Measurements from ENCODE around the gene RAB37.

The RAB37 gene

DNA sequence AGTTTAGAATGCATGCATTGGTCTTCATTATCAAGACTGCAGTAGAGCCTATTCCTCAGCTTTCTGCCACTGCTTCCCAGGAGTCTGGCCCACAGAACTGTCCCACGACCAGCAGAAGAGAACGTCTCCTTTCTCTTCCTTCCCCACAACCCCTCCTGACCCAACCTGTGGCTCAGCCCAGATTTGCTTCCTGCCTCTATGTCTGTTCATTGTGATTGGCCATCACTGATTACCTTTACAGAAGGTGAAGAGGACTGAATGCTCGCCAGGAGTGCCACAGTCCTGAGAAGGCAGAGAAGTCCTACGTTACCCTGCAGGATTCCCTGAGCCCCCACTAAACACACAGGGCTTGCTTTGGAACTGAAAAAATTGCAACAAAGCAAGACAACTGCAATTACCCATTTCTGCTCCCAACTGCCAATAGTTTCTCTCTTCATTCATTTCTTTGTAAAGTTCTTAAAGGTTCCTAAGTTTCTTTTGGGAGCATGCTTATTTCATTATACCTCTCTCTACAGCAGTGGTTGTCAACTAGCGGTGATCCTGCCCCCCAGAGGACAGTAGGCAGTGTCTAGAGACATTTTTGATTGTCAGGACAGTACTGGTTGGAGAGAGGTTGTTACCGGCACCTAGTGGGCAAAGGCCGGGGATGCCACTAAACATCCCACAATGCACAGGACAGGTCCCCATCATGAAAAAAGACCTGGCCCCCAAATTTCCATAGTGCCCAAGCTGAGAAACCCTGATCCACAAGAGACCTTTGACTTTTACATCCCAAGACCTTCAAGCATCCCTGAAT is 43.6 kb downstream of the RAB37 start:
- no peak overlapping the region for H3K27ac ChIP-seq
- TF ChIP-seq, protein P1, sequence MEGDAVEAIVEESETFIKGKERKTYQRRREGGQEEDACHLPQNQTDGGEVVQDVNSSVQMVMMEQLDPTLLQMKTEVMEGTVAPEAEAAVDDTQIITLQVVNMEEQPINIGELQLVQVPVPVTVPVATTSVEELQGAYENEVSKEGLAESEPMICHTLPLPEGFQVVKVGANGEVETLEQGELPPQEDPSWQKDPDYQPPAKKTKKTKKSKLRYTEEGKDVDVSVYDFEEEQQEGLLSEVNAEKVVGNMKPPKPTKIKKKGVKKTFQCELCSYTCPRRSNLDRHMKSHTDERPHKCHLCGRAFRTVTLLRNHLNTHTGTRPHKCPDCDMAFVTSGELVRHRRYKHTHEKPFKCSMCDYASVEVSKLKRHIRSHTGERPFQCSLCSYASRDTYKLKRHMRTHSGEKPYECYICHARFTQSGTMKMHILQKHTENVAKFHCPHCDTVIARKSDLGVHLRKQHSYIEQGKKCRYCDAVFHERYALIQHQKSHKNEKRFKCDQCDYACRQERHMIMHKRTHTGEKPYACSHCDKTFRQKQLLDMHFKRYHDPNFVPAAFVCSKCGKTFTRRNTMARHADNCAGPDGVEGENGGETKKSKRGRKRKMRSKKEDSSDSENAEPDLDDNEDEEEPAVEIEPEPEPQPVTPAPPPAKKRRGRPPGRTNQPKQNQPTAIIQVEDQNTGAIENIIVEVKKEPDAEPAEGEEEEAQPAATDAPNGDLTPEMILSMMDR (conservative IDR thresholded peaks at IDR 0.05) = peak; percentile 80
- no peak for TF ChIP-seq ZFX (IDR thresholded peaks at IDR 0.05)

DNA sequence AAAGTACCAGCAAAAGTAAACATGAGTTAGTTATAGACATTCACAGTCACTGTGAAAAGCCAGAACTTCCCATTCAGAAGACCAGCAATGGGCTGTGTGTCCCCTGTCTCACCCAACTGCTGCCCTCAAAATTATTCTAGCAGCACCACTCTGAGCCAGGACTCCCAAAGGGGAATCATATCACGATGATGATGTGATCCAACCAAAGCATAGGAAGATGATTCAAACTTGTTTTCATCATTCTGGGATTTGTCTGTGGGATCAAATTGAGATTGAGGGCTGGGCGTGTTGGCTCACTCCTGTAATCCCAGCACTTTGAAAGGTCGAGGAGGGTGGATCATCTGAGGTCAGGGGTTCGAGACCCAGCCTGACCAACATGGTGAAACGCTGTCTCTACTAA is 45.5 kb downstream of the RAB37 start:
- TF ChIP-seq, protein P1 (conservative IDR thresholded peaks at IDR 0.05) = no peak

DNA sequence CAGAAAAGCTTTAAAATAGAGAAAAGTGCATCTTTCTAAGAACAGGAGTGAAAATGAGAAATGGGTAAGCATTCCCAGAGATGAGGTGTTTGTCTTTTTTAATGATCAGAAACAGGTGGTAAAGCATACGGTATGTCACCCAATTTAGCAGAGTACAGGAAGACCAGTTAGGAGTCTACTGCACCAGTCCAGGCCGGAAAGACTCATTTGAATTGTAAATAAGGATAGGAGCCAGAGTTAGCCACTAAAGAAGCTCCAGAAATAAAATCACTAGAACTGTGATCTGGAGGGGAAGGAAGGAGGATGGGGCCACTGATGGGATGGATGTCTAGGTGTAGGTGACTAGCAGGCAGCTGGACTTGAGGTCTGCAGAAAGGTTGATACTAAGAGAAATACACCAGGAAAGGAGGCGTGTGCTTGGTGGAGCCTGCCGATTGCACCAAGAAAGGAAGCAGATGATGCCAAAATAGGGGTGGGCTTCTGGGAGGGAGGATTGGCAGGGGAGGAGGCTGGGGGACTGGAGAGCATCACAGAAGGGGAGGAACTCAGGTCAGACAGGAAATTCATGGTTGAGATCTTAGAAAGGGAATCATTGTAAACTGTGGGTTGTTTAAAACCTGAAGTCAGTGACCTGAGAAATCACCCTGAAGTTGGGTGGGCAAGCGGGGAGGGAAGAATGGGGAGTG is 47.2 kb downstream of the RAB37 start:
- no peak for TF ChIP-seq ZFX (IDR thresholded peaks at IDR 0.05)
- TF ChIP-seq, protein P1 (conservative IDR thresholded peaks at IDR 0.05) = no peak
- no peak overlapping the region for H3K27ac ChIP-seq

More for the DNA sequence above, 45.5 kb downstream of the RAB37 start:
- H3K27ac ChIP-seq = no peak overlapping the region

DNA sequence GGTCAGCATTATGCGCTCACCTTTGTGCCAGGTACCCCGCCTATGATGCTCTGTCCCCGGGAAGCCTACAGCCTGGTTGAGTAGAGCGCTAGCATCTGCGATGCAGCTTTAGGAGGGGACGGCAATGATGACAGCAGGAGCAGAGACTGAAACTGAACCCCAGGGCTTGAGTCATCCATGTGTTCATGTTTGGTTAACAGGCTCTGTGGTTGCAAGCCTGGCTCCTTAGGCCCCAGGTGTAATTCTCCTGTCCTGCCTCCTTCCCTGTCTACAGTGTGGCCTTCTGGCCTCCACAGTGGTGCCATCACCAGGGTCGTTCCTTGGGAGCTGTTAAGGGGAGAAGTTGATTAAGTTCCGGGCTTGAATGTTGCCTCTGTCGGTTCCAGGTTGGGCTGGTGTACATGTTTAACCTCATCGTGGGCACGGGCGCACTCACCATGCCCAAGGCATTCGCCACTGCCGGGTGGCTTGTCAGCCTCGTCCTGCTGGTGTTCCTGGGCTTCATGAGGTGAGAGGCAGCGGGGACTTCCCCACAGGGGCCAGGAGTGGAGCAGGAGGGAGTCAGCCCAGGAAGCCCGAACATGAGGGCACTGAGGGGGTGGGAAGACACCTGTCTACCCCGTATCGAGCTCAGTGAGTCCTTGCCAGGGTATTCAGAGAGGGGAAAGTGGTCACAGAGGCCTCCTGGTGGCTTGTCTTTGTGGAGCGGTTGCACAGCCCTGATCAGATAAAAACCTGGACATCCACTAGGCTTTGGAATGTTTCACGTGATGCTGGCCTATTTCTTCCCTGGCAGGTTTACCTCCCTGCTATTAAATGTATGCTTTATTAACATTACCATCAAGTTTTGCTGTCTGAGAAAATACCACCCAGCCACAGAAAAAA is 48.3 kb downstream of the RAB37 start:
- no peak for TF ChIP-seq ZFX (IDR thresholded peaks at IDR 0.05)
- TF ChIP-seq, protein P1 (conservative IDR thresholded peaks at IDR 0.05) = no peak
- no peak overlapping the region for H3K27ac ChIP-seq

DNA sequence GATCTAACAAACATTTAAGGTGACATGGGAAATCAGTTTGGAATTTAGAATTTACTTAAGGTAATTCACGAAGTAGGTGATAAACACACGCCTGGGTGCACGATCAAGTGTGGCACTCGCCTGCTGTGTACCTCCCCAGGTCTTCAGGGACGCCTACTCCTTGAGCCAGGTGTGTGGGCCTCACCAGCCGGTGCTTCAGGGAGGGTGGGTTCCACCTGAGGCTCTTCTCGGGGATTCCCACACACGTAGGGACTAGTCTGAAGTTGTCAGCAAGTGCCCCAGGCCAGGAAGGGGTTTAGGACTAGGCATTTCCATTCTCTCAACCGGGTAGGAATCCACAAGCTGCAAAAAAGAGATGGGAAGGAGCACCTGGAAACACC is 48.9 kb downstream of the RAB37 start:
- H3K27ac ChIP-seq = no peak overlapping the region
- TF ChIP-seq, protein P1 (conservative IDR thresholded peaks at IDR 0.05) = no peak
- no peak for TF ChIP-seq ZFX (IDR thresholded peaks at IDR 0.05)

DNA sequence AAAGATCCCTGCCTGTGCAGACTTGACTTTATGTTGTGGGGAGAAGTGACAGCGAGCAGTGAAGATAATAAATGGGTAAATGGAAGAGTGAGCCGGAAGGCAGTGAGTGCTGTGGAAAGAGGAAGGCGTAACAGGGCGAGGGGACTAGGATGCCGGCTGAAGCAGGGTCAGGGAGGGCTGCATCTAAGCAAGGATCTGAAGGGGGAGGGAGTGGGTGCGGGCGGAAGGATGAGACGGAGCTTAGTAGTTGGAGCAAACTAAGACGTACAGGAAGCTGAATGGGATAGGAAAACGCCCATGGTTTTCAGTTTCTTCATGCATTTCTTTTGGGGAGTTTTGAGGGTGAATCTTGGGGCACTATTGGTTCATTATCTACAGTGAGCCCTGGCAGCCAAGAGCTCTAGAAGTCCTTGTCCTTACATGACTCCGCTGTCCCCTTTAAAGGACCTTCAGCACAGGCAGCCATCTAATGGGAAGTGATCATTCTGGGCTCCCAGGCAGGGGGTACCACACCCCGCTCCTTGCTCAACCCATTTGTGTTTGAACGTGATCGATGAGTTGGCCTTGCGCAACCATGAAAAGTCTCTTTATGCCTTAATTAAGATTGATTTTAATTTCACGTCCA is 49.5 kb downstream of the RAB37 start:
- H3K27ac ChIP-seq = no peak overlapping the region
- TF ChIP-seq ZFX (IDR thresholded peaks at IDR 0.05) = no peak
- TF ChIP-seq, protein P1 (conservative IDR thresholded peaks at IDR 0.05) = no peak

Measured in C4-2B (cell line).